Measurements from ENCODE around the gene EVPL. TPM values are rescaled to one million over a fixed set of nuclear protein-coding genes. Genes with fewer than 3 reads are reported as not detected.
A peak's percentile ranks its signal among the peaks of the same experiment; 100 is the strongest.
"Not testable (repeated sequence)": the region's sequence is repeated elsewhere in the genome, so short reads cannot be mapped to it uniquely, and the experiment has no call there.

The EVPL gene
- total RNA-seq, 3 donors from 2014 or later: 1.6 to 8.0 (median 3.9) TPM

DNA sequence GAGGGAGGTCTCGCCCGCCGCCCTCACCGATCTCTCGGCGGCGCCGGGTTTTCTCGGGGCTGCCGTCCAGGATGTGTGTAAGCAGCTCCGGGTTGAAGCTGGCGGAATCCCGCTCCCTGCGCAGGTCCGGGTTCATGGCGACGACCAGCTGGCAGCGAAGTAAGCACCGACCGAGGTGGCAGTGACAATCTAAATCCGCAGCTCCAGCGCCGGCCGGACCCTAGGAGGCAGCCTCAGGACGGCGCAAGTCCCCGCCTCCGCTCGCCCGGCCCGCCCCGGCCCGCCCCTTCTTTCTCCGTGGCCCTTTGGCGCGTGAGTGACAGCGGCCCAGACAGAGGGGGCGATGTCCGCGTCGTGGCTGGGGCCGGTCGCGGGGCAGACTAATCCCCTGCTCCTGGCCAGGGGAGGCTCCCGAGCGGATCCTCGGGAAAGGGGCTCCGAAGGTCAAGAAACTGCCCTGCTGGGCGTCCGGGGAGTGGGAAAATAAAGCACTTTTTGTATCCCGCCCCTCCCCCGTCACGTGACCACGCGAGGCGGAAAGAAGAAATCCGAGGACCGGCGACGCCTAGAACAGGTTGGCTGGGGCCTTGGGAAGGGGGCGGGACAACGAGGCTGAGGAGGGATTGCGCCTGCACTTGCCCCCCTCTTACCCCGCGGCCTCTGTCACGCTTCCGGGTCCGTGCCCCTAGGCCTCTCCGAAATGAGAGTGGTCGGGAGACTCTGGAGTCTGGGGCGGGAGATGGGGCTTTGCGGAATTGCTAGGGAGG, 48.0 kb downstream of the EVPL start, which contains the start of the genes ACOX1 and TEN1:
TSS of gene ACOX1 (minus strand) at position 229 of the 767 bp plus-strand sequence. CDS start at position 136, 93 bp downstream.
TSS of gene TEN1 (plus strand) at position 303 of the 767 bp plus-strand sequence. CDS start 6,953 bp downstream, outside the sequence.
- Histone ChIP-seq H3K4me1 (peaks cover 0 to 25% of the 10 kb centered on the region in 2 donors), H3K36me3 (no peaks in the 10 kb centered on the region), H3K4me3 (peak within 1 kb of the TSS; percentile 69 to 89 (median 72)), H3K27me3 (no peaks in the 10 kb centered on the region), H3K9me3 (no peaks in the 10 kb centered on the region), H3K27ac (peak within 1 kb of the TSS; percentile 99 to 100)
- TF ChIP-seq, protein P1, sequence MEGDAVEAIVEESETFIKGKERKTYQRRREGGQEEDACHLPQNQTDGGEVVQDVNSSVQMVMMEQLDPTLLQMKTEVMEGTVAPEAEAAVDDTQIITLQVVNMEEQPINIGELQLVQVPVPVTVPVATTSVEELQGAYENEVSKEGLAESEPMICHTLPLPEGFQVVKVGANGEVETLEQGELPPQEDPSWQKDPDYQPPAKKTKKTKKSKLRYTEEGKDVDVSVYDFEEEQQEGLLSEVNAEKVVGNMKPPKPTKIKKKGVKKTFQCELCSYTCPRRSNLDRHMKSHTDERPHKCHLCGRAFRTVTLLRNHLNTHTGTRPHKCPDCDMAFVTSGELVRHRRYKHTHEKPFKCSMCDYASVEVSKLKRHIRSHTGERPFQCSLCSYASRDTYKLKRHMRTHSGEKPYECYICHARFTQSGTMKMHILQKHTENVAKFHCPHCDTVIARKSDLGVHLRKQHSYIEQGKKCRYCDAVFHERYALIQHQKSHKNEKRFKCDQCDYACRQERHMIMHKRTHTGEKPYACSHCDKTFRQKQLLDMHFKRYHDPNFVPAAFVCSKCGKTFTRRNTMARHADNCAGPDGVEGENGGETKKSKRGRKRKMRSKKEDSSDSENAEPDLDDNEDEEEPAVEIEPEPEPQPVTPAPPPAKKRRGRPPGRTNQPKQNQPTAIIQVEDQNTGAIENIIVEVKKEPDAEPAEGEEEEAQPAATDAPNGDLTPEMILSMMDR (IDR thresholded peaks at IDR 0.05): peak; percentile 65 to 66 (median 65)
- TF ChIP-seq POLR2A (IDR thresholded peaks at IDR 0.05): peak; percentile 88
- peak; percentile 93 to 97 (median 96) for TF ChIP-seq POLR2AphosphoS5 (IDR thresholded peaks at IDR 0.05)
- DNase-seq (ENCODE audit: low spot score in 2 of 2): peak; percentile 96 to 98
- intact Hi-C loops (cut with DNase I; ENCODE audit: low total_unique reads): no loop called here

DNA sequence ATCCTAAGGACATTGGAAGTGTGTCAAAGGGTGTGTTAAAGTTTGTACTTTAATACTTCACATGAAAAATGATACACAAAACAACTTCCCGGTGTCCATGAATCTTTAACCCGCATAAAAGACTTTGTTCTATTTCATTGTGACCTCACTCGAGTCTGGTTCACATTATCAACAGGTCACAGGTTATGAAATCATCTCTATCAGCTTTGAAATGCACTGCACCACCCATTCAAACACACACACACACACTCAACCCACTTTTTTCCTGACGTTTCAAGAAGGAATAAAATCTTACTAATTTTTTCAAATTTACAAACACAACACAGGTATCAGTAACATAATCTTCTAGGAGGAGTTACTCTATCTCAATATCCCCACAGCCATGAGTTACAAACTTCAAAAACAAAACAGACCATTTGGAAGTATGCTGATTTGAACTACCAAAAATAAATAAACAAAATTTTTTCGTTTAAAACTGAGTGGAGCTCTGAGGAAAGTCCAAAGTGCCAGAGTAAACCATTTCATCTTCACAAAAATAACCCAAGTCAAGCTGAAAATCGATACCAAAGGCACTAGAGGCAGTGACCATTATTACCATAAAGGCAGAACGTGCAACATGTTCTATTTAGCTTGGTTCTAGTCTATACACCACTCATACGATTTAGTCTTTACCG, 50.8 kb downstream of the EVPL start:
- no peak for DNase-seq (ENCODE audit: low spot score in 2 of 2)
- H3K9me3 ChIP-seq: no peaks in the 10 kb centered on the region
- no peaks in the 10 kb centered on the region for H3K27me3 ChIP-seq
- intact Hi-C loops (cut with DNase I; ENCODE audit: low total_unique reads): no loop called here
- TF ChIP-seq POLR2A (IDR thresholded peaks at IDR 0.05) (no peak), POLR2AphosphoS5 (IDR thresholded peaks at IDR 0.05) (no peak)
- TF ChIP-seq, protein P1 (IDR thresholded peaks at IDR 0.05): no peak
- H3K4me3 ChIP-seq: peak overlapping the region in 2 of 3 donors; percentile 0 to 34
- H3K36me3 ChIP-seq: no peaks in the 10 kb centered on the region
- peak overlapping the region; percentile 57 to 70 for H3K27ac ChIP-seq
- peaks cover 0 to 6% of the 10 kb centered on the region in 2 donors for H3K4me1 ChIP-seq

DNA sequence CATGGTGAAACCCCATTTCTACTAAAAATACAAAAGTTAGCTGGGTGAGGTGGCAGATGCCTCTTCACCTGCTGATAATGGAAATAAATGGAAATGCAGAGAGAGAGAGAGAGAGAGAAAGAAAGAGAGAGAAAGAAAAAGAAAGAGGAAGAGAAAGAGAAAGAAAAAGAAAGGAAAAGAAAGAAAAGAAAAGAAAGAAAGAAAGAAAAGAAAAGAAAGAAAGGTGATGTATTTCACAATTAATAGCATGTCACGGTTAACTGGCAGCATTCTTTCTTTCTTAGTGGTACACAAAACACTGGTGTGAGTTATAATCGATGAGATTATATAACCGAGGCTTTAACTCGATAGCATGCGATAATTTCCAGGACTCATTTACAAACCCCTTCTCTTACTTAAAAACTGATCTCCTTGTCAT, 51.3 kb downstream of the EVPL start:
- intact Hi-C loops (cut with DNase I; ENCODE audit: low total_unique reads): no loop called here
- Histone ChIP-seq H3K36me3 (no peaks in the 10 kb centered on the region), H3K27me3 (no peaks in the 10 kb centered on the region), H3K9me3 (no peaks in the 10 kb centered on the region), H3K4me3 (peak overlapping the region in 2 of 3 donors; percentile 0 to 5), H3K4me1 (peaks cover 0 to 6% of the 10 kb centered on the region in 2 donors), H3K27ac (peak overlapping the region; percentile 57 to 70)
- TF ChIP-seq POLR2A (IDR thresholded peaks at IDR 0.05): no peak
- DNase-seq (ENCODE audit: low spot score in 2 of 2): no peak

DNA sequence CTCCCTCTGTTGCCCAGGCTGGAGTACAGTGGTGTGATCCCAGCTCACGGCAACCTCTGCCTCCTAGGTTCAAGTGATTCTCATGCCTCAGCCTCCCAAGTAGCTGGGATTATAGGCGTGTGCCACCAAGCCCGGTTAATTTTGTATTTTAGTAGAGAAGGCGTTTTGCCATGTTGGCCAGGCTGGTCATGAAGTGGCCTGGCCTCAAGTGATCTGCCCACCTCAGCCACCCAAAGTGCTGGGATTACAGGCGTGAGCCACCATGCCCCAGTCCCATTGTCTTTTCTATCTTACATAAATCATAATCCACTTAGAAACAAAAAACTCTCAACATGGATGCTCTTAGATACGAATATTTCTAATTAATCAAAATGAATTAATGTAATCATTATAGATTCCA, 51.9 kb downstream of the EVPL start:
- H3K4me3 ChIP-seq; H3K4me1 ChIP-seq; H3K36me3 ChIP-seq; intact Hi-C loops (cut with DNase I; ENCODE audit: low total_unique reads); H3K9me3 ChIP-seq; H3K27me3 ChIP-seq; DNase-seq (ENCODE audit: low spot score in 2 of 2): not testable (repeated sequence)
- H3K27ac ChIP-seq: peak overlapping the region; percentile 32 to 57

DNA sequence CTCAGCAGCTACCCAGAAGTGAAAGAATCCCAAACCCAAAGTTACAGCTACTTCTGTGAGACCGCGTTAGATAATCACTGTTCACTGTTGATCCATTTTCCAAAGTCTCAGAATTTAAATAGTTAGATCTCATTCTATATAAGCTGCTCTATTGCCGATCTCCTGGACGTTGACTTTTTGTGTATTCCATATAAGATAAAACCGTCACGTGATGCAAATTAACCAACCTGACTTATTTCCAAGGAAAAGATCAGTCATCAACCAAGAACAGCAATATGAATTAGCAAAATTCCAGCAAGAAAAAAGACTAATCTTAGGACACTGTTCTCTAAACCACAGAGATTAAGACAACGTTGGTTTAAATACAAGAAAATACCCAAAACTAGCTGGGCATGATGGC, 56.5 kb downstream of the EVPL start:
- Histone ChIP-seq H3K4me1 (no peaks in the 10 kb centered on the region), H3K9me3 (no peaks in the 10 kb centered on the region), H3K4me3 (no peak overlapping the region), H3K27me3 (no peaks in the 10 kb centered on the region), H3K36me3 (no peaks in the 10 kb centered on the region), H3K27ac (no peak overlapping the region)
- DNase-seq (ENCODE audit: low spot score in 2 of 2): no peak
- no peak for TF ChIP-seq POLR2AphosphoS5 (IDR thresholded peaks at IDR 0.05)
- intact Hi-C loops (cut with DNase I; ENCODE audit: low total_unique reads): no loop called here

DNA sequence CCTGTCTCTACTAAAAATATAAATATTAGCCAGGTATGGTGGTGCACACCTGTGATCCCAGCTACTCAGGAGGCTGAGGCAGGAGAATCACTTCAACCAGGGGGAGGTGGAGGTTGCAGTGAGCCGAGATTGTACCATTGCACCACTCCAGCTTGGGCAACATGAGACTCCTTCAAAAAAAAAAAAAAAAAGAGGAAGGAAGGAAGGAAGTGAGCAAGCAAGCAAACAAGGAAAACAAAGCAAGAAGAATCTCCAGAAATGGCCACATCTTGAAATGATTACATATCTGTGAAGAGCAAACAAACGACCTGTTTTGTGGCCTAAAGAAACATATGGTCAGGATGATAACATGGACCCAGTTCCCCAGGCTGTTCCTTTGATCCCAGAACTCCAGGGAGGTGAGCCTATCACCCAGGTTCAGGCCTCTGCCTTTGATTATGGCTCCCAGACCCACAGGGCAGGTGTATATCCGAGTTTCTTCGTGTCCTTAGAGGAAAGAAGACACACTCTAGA, 57.0 kb downstream of the EVPL start:
- no peak for DNase-seq (ENCODE audit: low spot score in 2 of 2)
- intact Hi-C loops (cut with DNase I; ENCODE audit: low total_unique reads): no loop called here
- no peak overlapping the region for H3K4me3 ChIP-seq

DNA sequence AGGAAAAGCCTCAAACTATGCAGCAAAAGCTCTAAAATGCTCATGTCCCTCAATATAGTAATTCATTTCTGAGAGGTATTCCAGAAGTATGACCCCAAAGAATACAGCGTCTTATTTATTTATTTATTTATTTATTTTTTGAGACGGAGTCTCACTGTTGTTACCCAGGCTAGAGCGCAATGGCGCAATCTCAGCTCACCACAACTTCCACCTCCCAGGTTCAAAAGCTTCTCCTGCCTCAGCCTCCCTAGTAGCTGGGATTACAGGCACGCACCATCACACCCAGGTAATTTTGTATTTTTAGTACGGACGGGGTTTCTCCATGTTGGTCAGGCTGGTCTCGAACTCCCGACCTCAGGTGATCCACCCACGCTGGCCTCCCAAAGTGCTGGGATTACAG, 58.1 kb downstream of the EVPL start:
- H3K27ac ChIP-seq; H3K27me3 ChIP-seq; H3K36me3 ChIP-seq; H3K4me1 ChIP-seq; H3K4me3 ChIP-seq; DNase-seq (ENCODE audit: low spot score in 2 of 2); H3K9me3 ChIP-seq; intact Hi-C loops (cut with DNase I; ENCODE audit: low total_unique reads): not testable (repeated sequence)

More for the DNA sequence above, 57.0 kb downstream of the EVPL start:
- H3K36me3 ChIP-seq: no peaks in the 10 kb centered on the region
- H3K27ac ChIP-seq: peak overlapping the region in 1 of 2 donors; percentile 39
- TF ChIP-seq POLR2AphosphoS5 (IDR thresholded peaks at IDR 0.05) (no peak), POLR2A (IDR thresholded peaks at IDR 0.05) (no peak)
- TF ChIP-seq, protein P1 (IDR thresholded peaks at IDR 0.05): no peak
- H3K9me3 ChIP-seq: no peaks in the 10 kb centered on the region
- H3K4me1 ChIP-seq: no peaks in the 10 kb centered on the region
- no peaks in the 10 kb centered on the region for H3K27me3 ChIP-seq
